Adrenal gland (tissue), 5 donors: ENCODE results near the gene KIF16B.

Source experiments
- CTCF ChIP-seq, 6 experiments: fragments of 450-650 bp in 4 of 6; fragments of 200-600 bp in 2 of 6; sonication (generic) in 1 of 6; IDR thresholded peaks; 1 replicate in 5 of 6; 2 replicates in 1 of 6; pipeline versions ENCODE4 v1.5.1 to v1.8.0; 2016 to 2021; ENCODE audit warnings: antibody characterized with exemption in 6 of 6, mild to moderate bottlenecking in 2 of 6, moderate library complexity in 1 of 6
- POLR2A ChIP-seq, 2 donors: fragments of 450-650 bp; IDR thresholded peaks; one replicate each; pipeline ENCODE4 v1.6.1; 2017; ENCODE audit warnings: antibody characterized with exemption in 2 of 2, mild to moderate bottlenecking in 2 of 2, moderate library complexity in 1 of 2
- donor health status: DM: no; HTN: no; CAD: no.

GRCh38 chr20:16446991-16447390 is 126.3 kb downstream of the KIF16B start:
- TF ChIP-seq CTCF (IDR thresholded peaks at IDR 0.05) (no peak), POLR2A (IDR thresholded peaks at IDR 0.05) (no peak)
